ENCODE results near the gene PTDSS2.

PTDSS2 gene

GRCh38 chr11:471468-472145 lies 21.5 kb downstream of the PTDSS2 start:
- DNase-seq: no peak

GRCh38 chr11:472272-472671 lies 22.2 kb downstream of the PTDSS2 start:
- no peak for DNase-seq

DNA sequence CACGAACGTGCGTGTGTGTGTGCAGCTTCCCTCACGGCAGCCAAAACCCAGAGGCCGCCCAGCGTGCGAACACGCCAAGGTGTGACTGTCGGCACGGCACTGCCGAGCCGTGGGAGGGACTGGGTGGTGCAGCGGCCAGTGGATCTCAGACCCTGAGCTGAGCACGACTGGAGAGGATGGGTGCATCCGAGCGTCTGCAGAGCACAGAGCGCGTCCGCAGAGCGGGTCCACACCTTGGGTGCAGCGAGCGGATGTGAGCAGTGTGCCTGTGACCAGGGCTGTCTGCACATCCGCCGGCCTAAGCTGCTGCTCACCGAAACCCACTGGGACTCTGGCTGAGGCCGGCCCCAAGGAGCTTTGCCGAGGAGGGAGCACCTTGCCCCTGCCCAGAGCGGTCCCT lies 22.7 kb downstream of the PTDSS2 start:
- no peak for DNase-seq

- DNase-seq: no peak
Observed at GRCh38 chr11:473415-473814, 23.3 kb downstream of the PTDSS2 start.

- DNase-seq: no peak
Observed at GRCh38 chr11:473962-474785, 24.1 kb downstream of the PTDSS2 start.

- DNase-seq: no peak
Observed at GRCh38 chr11:474914-475506, 24.9 kb downstream of the PTDSS2 start.

- DNase-seq: no peak
Observed at GRCh38 chr11:475941-476340, 25.9 kb downstream of the PTDSS2 start.

GRCh38 chr11:476416-476815 lies 26.3 kb downstream of the PTDSS2 start:
- no peak for DNase-seq

DNA sequence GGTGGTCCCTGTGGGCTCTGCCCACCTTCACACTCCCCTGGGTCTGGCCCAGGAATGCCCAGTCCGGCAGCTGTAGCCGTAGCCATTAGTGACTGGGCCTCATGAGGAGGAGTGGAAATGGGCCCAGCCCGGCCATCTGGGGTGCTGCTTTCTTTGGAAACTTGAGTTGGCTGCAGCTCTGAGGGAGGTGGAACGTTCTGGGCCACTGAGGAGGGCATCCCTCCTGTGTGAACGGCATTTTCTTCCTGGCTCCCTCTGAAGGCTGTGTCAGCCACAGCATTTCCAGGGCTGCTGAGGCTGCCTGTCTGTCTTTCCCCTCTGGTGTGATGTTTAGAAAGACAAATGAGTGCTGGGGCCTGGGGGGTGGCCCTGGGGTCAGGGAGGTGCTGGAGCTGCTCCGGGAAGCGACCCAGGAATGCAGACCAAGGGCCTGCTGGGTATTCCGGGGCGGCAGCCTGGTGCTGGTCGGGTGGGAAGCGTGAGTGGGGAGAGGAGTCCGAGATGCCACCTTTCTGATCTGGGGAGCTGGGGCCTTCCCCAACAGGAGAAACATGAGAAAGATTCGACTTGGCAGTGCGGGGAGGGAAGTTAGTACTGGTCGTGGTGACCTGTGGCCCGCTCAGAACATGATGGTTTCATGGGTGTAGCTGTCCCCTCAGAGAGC lies 27.1 kb downstream of the PTDSS2 start:
- no peak for DNase-seq

- DNase-seq: no peak
Observed at GRCh38 chr11:479311-479710, 29.2 kb downstream of the PTDSS2 start.

DNA sequence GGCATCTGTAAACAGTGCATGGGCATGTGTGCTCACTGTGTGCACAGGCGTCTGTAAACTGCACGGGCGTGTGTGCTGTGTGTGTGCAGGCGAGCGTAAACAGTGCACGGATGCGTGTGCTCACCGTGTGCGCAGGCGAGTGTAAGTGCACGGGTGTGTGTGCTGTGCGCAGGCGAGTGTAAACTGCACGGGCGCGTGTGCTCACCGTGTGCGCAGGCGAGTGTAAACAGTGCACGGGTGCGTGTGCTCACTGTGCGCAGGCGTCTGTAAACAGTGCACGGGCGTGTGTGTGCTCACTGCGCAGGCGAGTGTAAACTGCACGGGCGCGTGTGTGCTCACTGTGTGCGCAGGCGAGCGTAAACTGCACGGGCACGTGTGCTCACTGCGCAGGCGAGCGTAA lies 34.5 kb downstream of the PTDSS2 start:
- no peak for DNase-seq

DNA sequence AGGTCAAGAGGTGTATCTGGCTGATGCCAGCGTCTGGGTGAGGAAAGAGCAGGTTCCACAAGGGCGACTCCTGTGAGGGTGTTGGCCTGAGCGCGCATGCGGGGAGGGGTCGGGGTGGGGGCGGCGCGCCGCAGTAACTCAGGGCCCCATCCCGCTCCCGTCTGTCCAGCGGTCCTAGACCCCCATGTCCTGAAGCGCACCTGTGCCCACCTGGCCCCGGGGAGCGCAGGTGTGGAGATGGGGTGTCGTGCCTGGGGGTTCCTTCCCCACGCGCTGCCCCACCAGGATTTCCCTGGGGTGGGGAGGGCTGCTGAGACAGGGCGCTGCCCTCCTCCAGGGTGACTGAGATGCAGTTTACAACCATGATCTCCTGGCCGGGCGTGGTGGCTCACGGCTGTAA lies 36.1 kb downstream of the PTDSS2 start:
- no peak for DNase-seq

GRCh38 chr11:487571-488021 lies 37.5 kb downstream of the PTDSS2 start:
- no peak for DNase-seq

- no peak for DNase-seq
Observed at GRCh38 chr11:488062-488461, 38.0 kb downstream of the PTDSS2 start.

GRCh38 chr11:488579-488978 lies 38.5 kb downstream of the PTDSS2 start:
- no peak for DNase-seq

GRCh38 chr11:488992-489391 lies 38.9 kb downstream of the PTDSS2 start:
- DNase-seq: no peak

DNA sequence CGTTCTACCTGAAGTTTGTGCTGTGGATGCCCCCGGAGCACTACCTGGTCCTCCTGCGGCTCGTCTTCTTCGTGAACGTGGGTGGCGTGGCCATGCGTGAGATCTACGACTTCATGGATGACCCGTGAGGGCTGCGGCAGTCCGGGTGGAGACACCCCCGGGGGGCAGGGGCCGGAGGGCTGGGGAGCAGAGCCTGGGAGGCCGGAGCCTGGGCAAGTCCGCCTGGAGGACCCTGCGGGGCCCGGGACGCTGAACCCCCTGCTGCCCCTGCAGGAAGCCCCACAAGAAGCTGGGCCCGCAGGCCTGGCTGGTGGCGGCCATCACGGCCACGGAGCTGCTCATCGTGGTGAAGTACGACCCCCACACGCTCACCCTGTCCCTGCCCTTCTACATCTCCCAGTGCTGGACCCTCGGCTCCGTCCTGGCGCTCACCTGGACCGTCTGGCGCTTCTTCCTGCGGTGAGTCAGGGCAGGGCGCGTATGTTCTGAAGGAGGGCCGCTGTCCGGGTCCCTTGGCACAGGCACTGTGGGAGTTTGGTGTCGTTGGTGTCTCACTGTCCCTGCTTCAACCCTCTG lies 39.6 kb downstream of the PTDSS2 start:
- DNase-seq: no peak

DNA sequence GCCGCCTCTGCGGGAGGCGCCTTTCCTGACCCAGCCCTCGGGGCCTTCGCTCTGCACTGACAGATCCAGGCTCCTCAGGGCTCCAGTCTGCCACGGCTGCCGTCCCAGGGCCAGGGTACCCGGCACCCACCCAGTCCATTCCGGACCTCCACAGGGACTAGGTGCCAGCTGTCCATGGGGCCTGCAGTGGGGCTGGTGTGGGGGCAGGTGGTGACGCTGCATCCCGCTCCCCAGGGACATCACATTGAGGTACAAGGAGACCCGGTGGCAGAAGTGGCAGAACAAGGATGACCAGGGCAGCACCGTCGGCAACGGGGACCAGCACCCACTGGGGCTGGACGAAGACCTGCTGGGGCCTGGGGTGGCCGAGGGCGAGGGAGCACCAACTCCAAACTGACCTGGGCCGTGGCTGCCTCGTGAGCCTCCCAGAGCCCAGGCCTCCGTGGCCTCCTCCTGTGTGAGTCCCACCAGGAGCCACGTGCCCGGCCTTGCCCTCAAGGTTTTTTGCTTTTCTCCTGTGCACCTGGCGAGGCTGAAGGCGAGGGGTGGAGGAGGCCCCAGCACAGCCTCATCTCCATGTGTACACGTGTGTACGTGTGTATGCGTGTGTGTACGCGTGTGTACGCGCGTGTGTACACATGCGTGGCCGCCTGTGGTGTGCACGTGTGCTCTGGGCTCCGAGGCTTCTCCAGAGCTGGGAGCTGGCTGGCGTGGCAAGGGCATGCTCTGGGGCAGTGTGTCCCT lies 40.3 kb downstream of the PTDSS2 start:
- DNase-seq: no peak

DNA sequence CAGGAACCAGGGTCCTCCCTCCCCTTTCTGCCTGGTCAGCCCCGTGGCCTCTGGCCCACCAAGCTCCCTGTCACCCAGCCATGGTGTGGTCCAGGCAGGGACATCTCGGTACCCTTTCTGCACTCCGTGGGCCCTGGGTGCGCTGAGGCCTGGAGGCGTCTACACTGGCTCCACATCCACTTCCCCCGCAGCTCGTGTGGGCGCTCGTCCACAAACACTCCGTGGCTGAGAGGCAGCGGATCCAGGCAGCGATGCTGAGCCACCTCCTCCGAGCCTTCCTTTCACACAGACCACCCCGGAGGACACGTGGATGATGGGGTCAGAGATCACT lies 40.8 kb downstream of the PTDSS2 start:
- no peak for DNase-seq

DNA sequence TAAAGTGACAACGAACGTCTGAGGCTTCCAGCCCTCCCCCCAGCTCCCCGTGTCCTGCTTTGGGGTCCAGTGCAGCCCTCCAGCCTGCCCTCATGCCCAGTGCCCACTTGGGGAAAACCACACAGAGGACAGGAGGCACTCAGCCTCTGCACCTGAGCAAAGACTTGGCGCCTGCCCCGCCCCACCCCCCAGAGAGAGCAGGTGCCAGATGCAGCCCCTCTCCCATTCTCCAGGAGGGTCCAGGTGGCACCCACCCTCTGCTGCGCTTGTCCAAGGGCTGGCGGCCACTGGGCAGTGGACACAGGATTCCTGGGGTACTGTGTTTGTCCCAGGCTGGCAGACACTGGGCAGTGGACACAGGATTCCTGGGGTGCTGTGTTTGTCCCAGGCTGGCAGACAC lies 41.3 kb downstream of the PTDSS2 start:
- no peak for DNase-seq

DNA sequence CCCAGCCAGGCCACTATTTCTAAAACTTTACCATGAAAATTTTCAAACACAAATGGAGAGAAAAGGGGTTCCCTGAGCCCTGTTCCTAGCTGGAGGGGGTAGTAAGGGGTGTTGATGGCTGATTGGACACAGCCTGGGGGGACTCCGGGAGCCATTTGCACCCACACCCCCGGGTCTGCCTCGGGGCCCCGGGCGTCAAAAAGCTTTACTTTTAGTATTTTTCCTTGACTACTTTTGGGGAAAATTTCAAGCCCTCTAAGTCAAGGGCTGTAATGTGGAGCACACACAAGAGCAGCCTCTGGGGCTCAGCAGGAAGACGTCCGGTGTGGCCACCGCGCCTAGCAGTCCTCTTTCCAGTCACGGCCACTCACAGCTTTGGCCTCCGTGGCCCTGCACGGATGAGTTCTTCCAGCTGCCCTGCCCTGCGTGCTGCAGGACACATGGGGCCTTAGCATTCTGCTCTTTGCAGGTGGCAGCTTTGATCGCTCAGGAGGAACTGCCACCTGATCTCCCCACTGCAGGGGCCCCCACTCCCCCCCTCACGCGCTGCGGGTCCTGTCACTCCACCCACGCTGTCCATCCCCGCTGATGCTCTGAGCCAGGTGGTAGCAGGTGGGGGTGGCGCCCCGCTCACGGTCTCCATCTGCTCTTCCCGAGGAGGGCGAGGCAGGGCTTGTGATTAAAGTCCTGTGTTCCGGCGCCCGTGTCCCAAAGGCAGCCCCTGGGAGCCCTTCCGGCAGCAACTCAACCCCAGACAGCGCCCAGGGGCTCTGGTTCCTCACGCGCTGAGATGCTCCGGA lies 42.5 kb downstream of the PTDSS2 start:
- no peak for DNase-seq

All from NCI-H1092 (cell line).